T-helper 2 cell treated with Interferon-gamma antibody and Interleukin-4, amounts not matched to agents 100 ng/mL and 5 ng/mL, for 36 hours (primary cell): Measurements from ENCODE around the gene RFT1. TPM values are rescaled to one million over a fixed set of nuclear protein-coding genes. Genes with fewer than 3 reads are reported as not detected.

Source experiments
- intact Hi-C: fragments of 100-400 bp; cut with micrococcal nuclease; formaldehyde crosslinking; loops from one replicate; pipeline ENCODE4 v1.15.1; 2023
- total RNA-seq: library from RNA; stranded (reverse); gene quantifications from 2 replicates; pipeline ENCODE4 v1.2.3, GENCODE V29; 2022

RFT1 gene
- total RNA-seq, 1 donor from 2014 or later, result 34.2 TPM

DNA sequence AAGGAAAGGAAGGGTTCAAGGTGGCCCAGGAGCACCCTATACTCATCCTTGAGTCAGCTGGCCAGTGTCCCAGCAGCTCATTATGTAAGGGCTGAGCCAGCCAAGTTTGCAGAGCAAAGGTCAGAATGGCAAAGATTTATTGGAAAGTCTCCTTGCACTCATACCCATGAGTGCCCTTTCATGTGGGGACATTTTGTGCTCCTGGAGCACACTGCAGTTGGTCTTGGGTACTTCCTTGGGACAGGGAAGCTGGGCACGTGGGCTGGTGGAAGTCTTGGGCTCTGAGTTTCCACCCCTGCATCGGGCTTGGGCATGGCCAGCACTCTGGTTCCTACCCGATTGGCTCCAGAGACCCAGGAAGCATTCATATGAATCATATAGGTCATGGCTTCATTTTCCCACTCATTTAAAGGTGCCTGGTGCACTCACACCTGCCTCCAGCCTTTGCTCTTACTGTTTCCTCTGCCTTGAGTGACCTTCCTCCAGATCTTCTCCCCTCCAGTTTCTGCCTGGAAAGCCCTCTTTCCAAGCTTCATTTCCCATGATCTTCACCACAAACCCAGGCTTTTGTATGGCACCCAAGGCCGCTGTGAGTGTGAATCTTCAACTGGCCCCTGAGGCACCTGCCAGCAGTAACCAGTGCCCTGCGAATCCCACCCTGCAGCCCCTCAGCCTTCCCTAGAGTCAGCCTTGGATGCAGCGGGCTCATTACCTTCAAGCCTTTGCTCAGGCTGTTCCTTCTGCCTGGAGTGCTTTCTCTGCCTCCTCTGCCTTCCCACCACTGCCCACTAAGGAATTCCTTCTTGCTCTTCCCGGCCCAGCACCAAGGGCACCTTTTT is 20.2 kb upstream of the RFT1 start:
- intact Hi-C loops, result no loop called here

DNA sequence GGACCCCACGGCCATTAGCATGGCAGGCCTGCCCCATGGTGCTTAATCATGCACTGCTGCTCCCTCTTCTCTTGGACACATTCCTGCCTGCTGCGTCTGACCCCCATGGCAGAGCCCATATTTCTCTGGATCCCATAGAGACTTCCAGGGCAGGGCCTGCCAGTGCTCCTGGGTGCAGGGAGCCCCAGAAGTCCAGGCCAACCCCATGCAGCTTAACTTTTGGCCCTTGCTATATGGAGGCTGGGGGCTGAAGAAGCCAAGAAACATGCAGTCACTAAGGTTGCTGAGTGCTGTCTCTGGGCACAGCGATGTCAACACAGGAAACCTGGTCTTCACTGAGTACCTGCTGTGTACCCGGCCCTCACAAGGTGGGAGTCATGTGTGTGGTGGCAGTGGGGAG is 19.5 kb upstream of the RFT1 start:
- intact Hi-C loops, result no loop called here

DNA sequence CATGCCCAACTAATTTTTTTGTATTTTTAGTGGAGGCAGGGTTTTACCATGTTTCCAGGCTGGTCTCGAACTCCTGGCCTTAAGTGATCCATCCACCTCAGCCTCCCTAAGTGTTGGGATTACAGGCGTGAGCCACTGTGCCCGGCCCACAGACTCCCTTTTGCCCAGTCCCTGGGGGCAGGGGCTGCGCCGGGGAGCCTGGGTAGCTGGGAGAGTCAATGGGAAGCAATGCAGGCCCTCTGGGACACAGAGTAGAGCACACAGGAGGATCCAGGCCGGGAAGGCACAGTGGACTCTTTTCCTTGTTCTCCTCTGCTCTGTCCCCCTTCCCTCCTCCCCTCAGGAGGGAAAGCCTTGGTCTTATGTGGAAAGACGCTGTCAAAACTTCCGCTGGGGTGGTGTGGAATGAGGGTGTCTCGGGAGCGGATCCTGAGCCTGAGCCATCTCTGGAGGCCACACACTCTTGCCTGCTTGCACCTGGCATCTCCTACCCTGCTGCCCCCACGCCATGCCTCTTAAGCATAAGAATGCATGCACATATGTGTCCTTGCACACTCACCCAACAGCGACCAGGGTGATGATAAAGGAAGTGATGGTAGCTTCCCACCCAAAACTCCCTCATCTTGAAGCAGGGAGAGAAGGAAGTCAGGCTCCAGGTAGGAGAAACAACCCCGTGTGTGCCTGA is 18.9 kb upstream of the RFT1 start:
- intact Hi-C loops, result no loop called here

DNA sequence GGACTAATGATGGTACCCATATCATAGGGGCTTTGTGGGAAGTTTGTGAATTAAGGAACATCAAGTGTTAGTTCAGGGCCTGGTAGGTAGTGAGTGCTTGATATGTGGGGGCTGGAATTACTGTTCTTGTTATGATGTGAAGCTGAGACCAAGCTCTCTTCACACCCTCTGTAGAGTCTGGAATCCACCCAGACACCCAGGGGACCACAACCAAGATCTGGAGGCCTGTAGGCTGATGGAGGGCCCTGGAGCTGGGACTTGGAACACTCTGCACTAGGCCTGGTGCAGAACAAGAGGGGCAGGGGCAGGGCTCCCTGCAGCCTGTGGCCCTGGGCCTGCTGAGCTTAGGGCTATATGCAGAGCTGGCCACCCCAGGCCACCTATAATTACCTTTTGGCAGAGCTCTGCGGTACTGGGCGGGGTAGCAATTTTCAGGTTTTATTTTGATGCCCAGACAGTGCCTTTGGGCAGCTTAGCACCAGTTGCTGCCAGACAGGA is 17.7 kb upstream of the RFT1 start:
- intact Hi-C loops, result no loop called here

DNA sequence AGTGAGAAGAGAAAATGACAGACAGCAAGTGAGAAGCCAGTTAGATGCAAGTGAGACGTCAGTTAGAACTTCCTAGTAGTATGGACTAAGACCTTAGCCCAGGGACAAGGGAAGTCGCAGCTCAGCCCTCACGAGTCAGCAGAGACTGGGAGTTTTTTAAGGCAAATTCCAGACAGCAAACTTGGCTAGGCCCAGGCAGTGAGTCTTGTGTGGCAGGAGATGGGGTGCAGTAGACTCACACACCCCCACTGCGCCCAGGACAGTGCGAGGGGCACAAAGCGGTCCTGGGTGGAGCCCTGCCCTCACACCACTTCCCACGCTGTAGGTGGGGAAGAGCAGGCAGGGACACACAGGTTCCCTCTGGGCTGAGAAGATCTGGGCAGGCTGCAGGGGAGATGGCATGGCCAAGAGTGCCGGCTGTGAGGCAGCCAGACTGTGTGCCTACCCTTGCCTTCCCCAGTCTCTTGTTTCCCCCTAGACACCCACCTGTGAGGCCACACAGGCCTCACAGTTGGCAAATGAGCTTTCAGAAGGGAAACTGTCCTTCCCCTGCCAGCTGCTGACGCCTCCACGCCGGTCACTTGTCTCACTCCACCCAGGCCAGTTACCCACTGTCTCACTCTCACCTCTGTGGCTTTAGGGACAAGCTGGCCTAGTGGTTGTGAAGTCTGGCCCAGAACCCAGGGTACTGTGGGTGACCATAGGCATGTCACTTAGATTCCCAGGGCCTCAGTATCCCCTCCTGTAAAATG is 17.1 kb upstream of the RFT1 start:
- intact Hi-C loops, result no loop called here

DNA sequence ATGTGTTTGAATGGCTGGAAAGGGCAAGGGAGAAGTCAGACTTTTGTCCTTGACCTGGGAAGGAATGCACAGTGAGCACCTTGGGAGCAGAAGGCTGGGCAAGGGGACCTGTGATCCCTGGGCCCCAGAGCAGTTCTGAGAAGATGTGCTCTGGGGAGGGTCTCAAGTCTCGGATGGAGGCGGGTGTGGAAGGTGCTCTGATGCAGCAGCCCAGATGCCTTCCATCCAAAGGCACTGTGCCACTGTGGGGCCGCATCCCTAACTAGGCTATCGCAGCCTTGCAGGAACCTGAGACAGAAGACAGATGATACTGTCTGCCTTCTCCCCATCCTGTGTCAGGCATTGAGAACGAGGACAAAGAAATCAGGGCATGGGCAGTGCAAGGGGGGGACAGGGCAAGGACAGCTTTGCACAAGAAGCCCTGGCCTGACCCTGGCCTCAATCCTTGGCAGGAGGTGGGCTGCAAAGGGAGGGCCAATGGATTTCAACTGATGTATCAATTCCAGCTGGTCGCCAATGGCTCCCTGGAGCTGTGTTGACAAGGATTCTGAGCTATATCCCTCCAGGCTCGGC is 16.2 kb upstream of the RFT1 start:
- intact Hi-C loops, result no loop called here

DNA sequence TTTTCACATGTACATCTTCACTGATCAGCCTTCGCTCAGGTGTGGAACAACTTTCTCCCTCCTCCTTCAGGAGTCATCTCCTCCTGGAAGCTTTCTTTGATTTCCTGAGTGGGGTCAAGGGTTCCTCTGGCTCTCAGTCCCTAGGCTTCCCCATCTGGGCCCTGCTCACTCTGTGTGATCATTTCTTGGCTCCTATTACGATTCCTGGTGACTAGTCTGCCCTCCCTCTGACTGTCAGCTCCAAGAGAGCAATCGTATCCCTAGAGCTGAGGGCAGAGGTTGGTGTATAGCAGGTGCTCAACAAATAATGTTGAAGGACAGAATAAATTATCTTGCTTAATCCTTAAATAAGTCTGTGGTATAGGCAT is 15.5 kb upstream of the RFT1 start:
- intact Hi-C loops, result no loop called here

DNA sequence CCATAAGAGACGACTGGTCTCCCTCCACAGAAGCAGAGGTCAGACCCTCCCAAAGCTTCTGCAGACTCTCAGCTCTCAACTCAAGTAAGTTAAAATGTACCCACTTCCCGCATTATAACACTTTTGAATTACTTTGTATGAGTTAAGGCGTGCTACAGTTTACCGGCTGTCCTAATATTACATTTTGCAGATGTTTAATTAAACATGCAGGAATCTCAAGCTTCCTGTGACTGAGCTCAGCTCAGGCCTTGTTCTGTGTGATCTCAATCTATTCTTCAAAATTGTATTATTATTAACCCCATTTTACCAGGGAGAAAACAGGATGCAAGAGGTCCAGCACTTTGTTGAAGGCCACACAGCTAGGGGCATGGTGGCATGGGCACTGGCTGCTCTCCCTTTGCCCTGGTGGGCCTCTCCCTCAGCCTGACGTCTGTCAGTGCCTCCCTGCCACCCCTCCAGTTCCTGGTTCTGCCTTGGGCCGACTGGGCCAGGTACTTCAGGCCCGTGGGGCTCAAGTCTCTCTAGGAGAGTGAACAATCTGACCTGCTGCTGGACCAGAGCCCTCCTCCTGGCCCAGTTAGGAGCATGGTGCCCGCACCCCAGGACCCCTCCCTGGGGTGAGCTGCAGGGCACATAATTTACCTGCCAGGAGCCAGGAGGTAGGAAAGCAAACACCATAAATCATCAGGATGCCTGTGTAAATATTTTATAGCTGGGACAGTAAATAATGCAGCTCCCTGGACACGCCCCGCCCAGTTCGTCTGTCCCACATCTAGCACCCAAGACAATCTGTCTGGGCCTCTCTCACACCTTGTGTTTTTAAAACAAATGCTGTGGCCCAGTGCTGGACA is 14.9 kb upstream of the RFT1 start:
- intact Hi-C loops, result no loop called here

DNA sequence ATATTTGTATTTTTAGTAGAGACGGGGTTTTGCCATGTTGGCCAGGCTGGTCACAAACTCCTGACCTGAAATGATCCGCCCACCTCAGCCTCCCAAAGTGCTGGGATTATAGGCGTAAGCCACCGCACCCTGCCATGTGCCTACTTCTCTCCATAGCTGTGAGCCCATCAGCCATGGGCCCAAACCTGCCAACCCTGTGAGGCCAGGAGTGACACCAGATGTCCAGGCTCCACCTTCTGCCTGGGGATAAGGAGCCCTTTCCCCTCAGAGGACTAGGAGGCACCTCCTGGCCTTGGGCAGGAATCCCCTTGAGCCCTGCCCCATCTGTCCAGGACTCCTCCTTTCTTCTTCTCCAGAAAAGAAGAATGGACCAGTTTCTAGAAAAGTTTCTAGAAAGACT is 14.2 kb upstream of the RFT1 start:
- intact Hi-C loops, result no loop called here

DNA sequence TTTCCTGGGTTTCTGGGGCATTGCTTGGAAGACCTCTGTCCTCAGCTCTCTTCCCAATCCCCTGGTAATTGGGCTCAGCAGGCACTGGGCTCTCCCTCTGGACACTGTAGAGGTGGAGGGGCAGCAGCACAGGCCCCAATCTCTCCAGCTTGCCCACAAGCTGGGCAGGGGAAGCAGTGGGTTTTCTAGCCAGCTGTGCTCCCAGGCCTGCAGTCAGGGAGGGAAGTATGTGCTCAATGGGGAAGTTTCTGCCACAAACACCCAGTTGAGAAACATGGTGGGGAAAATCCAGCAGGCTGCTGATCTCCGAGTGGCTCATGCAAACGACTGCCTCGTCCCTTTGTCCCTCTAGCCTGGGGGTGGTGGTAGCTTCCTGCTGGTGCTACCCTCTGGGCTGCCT is 12.8 kb upstream of the RFT1 start:
- intact Hi-C loops, result no loop called here

DNA sequence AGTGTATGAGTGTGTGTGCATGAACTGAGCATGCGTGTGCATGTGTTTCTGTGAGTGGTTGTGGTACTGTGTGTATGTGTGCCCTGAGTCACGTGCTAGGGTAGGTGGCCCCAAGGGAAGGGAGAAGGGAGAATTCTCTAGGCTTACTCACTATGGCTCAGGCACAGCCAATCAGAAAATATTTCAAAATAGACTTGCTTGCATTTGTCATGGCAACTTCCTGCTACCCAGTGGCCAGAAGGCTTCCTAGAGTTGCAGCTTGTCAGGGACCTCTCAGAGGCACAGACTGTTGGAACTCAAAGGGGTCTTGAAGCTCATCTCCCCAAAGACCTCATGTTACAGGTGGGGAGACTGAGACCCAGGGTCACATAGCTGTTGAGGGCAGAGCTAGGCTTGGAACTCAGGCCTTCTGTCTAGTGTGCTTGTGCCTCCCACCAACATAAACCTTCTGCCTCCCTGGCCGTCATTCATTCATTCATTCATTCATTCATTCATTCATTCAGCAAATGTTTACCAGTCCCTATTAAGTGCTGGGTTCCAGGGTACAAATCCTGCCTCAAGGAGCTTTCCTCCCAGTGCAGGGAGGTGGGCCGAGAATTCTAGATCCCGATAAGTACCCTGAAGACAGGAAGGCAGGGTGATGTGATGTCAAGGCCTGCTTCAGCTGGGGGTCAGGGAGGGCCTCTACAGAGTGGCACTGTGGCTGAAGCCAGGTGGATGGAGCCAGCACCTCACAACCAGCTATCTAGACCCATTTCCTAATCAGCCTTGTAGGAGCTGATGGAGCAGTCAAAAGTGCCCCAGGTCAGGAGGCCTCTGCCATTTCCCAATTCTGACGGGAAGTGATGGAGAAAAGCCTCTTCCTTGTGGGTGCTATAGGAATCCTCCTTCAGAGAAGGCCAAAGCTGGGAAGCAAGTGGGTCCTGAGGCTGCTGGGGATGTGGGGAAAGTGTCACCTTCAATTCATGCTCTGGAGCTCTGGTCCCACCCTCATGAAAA is 10.9 kb upstream of the RFT1 start:
- intact Hi-C loops, result no loop called here

DNA sequence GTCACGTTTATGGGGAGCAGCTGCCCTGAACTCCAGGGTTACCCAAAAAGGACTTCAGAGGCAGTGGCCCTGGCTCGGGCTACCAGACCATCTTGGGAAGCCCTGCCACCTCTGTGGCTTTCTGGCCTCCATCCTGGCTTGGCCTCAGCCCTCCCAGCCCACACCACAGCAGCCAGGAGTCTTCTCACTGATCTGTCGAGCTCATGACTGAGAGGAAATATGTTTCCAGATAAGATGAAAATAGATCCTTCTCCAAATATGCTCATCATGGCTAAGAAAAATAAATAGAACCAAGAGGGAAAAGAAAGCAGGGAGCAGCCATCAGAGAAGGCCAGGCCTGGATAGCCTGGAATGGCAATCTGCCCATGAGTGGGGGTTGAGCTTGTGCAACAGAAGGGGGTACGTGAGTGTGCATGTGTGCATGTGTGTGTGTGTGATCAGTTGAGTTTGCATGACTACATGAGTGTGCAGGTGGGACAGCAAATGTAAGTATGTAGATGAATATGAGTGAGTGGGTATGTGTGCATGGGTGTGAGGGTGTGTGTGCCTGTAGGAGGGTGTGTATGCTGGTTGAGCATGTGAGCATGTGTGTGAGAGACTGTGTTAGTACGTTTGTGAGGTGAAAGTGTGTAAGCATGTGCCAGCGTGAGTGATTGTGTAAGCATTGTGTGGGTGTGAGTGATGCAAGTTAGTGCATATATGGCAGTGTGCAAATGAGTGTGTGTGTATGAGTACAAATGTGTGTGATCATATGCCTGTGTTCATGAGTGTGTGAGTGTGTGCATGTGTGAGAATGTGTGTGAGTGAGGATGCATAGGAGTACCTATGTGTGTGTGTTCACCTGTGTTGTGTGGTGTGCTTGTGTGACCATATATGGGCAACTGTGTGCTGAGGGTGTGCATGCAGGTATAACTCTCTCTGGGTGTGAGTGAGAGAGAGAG is 9.9 kb upstream of the RFT1 start:
- intact Hi-C loops, result no loop called here

DNA sequence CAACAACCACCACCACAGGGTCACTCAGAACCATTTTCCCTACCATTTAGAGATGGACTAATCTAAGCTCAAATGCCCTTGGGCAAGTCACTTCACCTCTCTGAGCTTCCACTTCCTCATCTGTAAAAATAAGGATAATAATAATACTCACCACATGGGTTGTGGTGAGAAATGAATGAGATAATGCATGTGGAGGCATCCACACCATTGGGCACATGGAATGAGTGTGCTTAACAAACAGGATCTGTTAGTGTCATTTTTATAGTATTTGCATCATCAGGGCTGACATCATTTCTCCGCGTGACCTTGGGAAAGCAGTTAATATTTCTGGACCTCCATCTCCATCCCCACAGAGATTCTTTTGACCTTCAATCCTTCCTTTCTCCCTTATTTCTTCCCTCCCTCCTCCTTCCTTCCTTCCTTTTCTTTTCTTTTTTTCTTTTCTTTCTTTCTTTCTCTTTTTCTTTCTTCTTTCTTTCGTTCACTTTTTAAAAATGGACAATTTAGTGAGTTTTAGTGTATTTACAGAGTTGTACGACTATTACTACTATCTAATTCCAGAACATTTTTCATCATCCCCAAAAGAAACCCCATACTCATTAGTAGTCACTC is 7.7 kb upstream of the RFT1 start:
- intact Hi-C loops, result no loop called here

DNA sequence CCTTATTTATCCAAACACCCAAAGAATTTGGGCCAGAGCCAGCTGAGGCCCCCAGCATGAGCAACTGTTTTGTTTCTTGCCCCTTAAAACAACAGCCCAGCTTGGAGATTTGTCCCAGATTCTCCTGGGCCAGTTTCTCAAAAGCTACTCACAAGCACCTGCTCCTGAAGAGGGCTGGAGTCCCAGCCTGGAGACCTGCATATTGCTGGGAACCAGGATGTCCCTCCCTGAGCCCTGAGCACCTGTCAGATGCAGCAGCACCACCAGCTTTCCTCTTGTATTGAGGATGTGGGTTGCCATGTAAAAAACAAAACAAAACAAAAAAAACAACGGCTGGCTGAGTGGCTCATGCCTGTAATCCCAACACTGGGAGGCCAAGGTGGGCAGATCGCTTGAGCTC is 7.0 kb upstream of the RFT1 start:
- intact Hi-C loops, result no loop called here

DNA sequence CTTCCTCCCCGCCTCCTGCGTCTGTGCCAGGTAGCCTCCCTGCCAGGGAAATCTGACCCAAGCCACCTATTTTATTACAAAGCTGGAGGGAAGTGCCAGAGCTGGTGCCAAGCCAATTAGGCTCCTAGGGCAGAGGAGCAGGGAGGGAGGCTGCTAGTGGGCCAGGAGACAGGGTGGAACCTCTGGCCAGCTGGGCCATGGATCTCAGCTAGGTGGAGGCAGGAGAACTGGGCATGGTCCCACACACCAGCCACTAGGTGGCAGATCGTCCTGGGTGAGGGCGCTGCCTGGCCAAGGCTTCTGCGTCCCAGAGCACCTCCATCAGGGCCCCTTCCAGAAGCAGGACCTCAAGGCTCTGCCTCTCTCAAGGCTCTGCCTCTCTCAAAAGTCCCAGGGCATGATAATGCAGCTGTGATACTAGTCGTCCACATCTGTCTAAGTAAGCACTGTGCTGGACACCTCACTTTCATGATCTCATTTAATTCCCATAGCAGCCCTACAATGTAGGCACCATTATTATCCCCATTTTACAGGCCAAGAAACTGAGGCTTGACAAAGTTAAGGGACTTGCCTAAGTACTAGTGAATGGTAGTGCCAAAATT is 4.5 kb upstream of the RFT1 start:
- intact Hi-C loops, result loop anchor here (1.0 kb wide), 1 partner anchor 62 kb away; no protein-coding TSS in a partner anchor

DNA sequence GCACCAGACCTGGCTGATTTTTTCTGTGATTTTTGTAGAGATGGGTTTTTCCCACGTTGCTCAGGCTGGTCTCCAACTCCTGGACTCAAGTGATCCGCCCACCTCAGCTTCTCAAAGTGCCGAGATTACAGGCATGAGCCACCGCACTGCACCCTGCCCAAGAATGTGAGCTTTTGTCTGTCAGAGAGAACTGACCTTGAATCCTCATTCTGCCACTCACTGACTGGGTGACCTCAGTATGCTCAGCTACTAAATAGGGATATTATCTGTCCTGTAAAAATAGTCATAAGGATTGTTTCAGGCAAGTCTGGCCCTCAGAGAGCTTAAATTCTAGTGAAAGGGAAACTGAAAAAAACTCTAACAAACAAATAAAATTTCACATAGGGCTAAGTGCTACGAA is 2.1 kb upstream of the RFT1 start:
- intact Hi-C loops, result no loop called here

DNA sequence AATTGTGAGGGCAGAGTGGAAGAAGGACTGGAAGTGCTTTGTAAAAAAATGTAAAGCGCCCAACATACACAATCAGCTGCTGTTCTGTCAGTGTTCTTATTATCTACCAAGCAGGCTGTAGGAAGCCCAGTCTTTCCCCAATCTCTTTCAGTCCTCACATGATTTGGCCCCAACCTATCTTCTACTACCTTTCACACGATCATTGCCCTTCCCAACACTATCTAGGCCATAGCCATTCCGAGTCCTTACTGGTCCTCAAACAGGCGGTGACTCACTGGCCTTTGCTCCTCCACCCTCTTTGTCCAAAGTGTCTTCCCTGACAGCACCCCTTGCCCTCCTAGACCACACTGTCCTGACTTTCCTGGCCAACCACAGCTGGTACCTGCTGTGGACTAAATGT is 861 bp upstream of the RFT1 start:
- intact Hi-C loops, result no loop called here

DNA sequence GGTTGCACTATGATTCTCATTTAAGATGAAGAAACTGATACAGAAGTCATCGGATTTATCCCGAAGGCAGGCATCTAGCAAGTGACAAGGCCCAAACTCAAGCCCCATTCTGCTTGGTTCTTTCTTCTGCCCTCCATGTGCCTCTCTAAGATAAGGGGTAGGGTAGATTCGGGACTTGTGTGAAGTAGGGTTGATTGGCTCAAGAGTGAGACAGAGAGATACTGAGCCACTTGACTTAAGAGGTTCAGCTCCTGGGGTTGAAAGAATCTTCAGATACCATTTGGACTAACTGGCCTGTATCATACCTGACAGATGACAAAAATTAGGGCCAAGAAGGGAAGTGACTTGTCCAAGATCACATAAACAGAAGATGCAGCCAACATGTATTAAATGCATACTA is 891 bp downstream of the RFT1 start:
- intact Hi-C loops, result no loop called here
